Activated CD4-positive, alpha-beta T cell treated with anti-CD3 and anti-CD28 coated beads, Interleukin-10, Interleukin-2, amounts not matched to agents 100 ng/mL and 50 ng/mL, durations not matched to agents 16 hours and 8 hours (primary cell): ENCODE measurements around the gene LIFR.

Source experiments
- DNase-seq: peaks from one replicate; pipeline ENCODE4 v3.0.0-alpha.2; 2020

LIFR gene

DNA sequence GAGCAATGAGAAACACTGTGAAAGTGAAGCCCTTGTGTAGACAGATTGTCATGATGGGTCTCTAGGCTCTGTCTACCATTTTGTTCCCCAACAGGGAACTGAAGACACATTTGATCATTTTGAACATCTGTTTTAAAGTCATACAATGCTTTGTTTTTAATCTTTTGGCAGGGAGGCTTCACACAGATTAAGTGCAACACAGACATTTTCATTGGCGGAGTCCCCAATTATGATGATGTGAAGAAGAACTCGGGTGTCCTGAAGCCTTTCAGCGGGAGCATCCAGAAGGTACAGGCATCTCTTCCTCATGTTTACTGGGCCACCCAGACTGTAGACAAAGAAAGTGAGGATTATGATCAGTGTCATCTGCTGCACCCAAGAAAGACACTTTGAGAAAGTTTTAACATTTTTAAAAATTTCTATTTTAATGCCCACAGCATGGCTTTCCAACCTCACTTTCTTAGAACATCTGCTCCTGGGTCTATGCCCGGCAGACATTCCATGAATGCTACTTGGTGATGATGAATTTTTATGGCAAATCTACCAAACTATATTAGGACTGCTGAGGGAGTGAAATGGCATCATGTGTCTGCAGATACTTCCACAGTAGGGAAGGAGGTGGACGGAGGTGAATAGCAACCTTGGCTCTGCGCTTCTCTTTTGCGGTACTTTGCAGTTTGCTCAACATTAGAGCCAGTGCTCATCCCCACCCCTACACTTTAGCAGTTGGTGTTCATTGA, 121.3 kb downstream of the LIFR start:
- no peak for DNase-seq

GRCh38 chr5:38433160-38433861, 123.1 kb downstream of the LIFR start:
- no peak for DNase-seq

- no peak for DNase-seq
These were observed 125.1 kb downstream of the LIFR start for GRCh38 chr5:38431242-38431853.

- DNase-seq, result no peak
These were observed 129.2 kb downstream of the LIFR start for GRCh38 chr5:38426986-38427950.

GRCh38 chr5:38426490-38426889, 130.0 kb downstream of the LIFR start:
- DNase-seq, result no peak
